Measurements from ENCODE around the gene TTBK2. TPM values are rescaled to one million over a fixed set of nuclear protein-coding genes. Genes with fewer than 3 reads are reported as not detected.
"Not testable (repeated sequence)": the region's sequence is repeated elsewhere in the genome, so short reads cannot be mapped to it uniquely, and the experiment has no call there.

TTBK2 gene
- total RNA-seq, 2 experiments from 2014 or later = 9.9 to 11.9 TPM

- no peak for DNase-seq
- intact Hi-C loops (cut with micrococcal nuclease) = no loop called here
- Mint-ChIP-seq H3K36me3 (ENCODE audit: low read depth) (peaks cover 5% of the 10 kb centered on the region), H3K4me1 (ENCODE audit: low read depth) (peaks cover 5% of the 10 kb centered on the region), H3K27ac (no peak overlapping the region), H3K27me3 (no peaks in the 10 kb centered on the region), H3K4me3 (no peak overlapping the region), H3K9me3 (peaks cover 14% of the 10 kb centered on the region)
- no peak for ATAC-seq
- ChIA-PET CTCF (interaction anchor here (1.6 kb wide), 1 partner anchor 36 kb away, joined by 5 read pairs; no protein-coding TSS in a partner anchor), POLR2A (no interaction called here)
- TF ChIP-seq CTCF (IDR thresholded peaks at IDR 0.05) = no peak
Observed at GRCh38 chr15:42890161-42890913, 30.2 kb downstream of the TTBK2 start.

- H3K27me3 Mint-ChIP-seq; ATAC-seq; DNase-seq; POLR2A ChIA-PET; H3K36me3 Mint-ChIP-seq (ENCODE audit: low read depth); H3K27ac Mint-ChIP-seq; intact Hi-C loops (cut with micrococcal nuclease); H3K4me3 Mint-ChIP-seq; CTCF ChIA-PET; H3K4me1 Mint-ChIP-seq (ENCODE audit: low read depth): not testable (repeated sequence)
- H3K9me3 Mint-ChIP-seq = peaks cover 15% of the 10 kb centered on the region
Observed at GRCh38 chr15:42887384-42887783, 33.2 kb downstream of the TTBK2 start.

- ATAC-seq (no peak), DNase-seq (no peak)
- intact Hi-C loops (cut with micrococcal nuclease) = no loop called here
- POLR2A ChIA-PET = no interaction called here
- Mint-ChIP-seq H3K36me3 (ENCODE audit: low read depth) (peaks cover 7% of the 10 kb centered on the region), H3K4me3 (no peak overlapping the region), H3K9me3 (peaks cover 6% of the 10 kb centered on the region), H3K4me1 (ENCODE audit: low read depth) (peaks cover 2% of the 10 kb centered on the region), H3K27ac (no peak overlapping the region), H3K27me3 (no peaks in the 10 kb centered on the region)
- no peak for TF ChIP-seq CTCF (IDR thresholded peaks at IDR 0.05)
- CTCF ChIA-PET = no interaction called here
Observed at GRCh38 chr15:42880121-42880520, 40.5 kb downstream of the TTBK2 start.

GRCh38 chr15:42879443-42879842 is 41.1 kb downstream of the TTBK2 start:
- H3K4me3 Mint-ChIP-seq = no peak overlapping the region
- ATAC-seq = no peak
- intact Hi-C loops (cut with micrococcal nuclease) = no loop called here
- ChIA-PET CTCF (no interaction called here), POLR2A (no interaction called here)
- no peak for DNase-seq
- H3K36me3 Mint-ChIP-seq (ENCODE audit: low read depth) = peaks cover 3% of the 10 kb centered on the region
- H3K27ac Mint-ChIP-seq = no peak overlapping the region
- H3K4me1 Mint-ChIP-seq (ENCODE audit: low read depth) = peaks cover 2% of the 10 kb centered on the region
- TF ChIP-seq CTCF (IDR thresholded peaks at IDR 0.05) = no peak
- no peaks in the 10 kb centered on the region for H3K27me3 Mint-ChIP-seq
- peaks cover 3% of the 10 kb centered on the region for H3K9me3 Mint-ChIP-seq

- no peaks in the 10 kb centered on the region for H3K27me3 Mint-ChIP-seq
- DNase-seq (no peak), ATAC-seq (no peak)
- H3K9me3 Mint-ChIP-seq = no peaks in the 10 kb centered on the region
- peaks cover 2% of the 10 kb centered on the region for H3K4me1 Mint-ChIP-seq (ENCODE audit: low read depth)
- intact Hi-C loops (cut with micrococcal nuclease) = no loop called here
- no peak for TF ChIP-seq CTCF (IDR thresholded peaks at IDR 0.05)
- no peak overlapping the region for H3K27ac Mint-ChIP-seq
- H3K4me3 Mint-ChIP-seq = no peak overlapping the region
- POLR2A ChIA-PET = no interaction called here
- H3K36me3 Mint-ChIP-seq (ENCODE audit: low read depth) = no peaks in the 10 kb centered on the region
- CTCF ChIA-PET = no interaction called here
Observed at GRCh38 chr15:42876224-42876623, 44.4 kb downstream of the TTBK2 start.
